ENCODE results near the gene PSMD1. TPM values are rescaled to one million over a fixed set of nuclear protein-coding genes. Genes with fewer than 3 reads are reported as not detected.

The PSMD1 gene
- total and polyA plus RNA-seq, 2 of the 8 experiments (the other 6 are each of a cell fraction or from before 2014, with no cell fraction given), result 179 to 272 TPM

DNA sequence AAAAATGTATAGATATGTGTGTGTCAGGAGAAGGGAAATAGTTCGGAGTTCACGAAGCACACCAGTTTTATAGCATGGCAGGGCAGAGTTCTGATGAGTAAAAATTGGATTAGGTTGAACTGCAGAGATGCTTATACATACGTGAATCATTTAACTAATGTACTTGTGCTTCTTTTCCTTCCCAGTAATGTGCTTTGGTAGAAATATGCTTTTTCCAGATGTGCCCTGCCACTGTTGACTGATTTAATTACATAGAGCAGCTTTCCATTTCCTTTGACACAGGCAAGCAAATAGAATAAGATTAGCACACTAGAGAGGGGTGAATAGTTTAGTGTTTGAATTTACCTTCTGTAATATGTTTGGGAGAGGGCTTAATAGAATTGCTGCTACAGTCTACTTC, 112.8 kb downstream of the PSMD1 start:
- ChIA-PET POLR2A (ENCODE audit: partially characterized antibody) (interaction anchor here (0.9 kb wide), 1 partner anchor 9 kb away, joined by 3 read pairs; no protein-coding TSS in a partner anchor), CTCF (ENCODE audit: partially characterized antibody) (interaction anchor here (1.0 kb wide), 1 partner anchor 213 kb away, joined by 3 read pairs; no protein-coding TSS in a partner anchor)

More for the DNA sequence above, 112.8 kb downstream of the PSMD1 start:
- Histone ChIP-seq H3K79me2 (ENCODE audit: control insufficient read depth in 1 of 2, insufficient read depth in 2 of 2, low read length in 2 of 2) (no peaks in the 10 kb centered on the region), H3K27ac (ENCODE audit: low read depth, low read length) (no peak overlapping the region), H3K79me1 (ENCODE audit: low read depth, low read length) (no peaks in the 10 kb centered on the region), H2AK5ac (ENCODE audit: low read depth, low read length) (no peak overlapping the region), H4K20me1 (replicated peaks in 1 of 2; ENCODE audit: control insufficient read depth in 1 of 2, insufficient read depth in 2 of 2, low read length in 2 of 2) (no peaks in the 10 kb centered on the region), H3K9ac (replicated peaks in 1 of 4; ENCODE audit: extremely low read depth in 1 of 4, low read depth in 3 of 4, low read length in 3 of 4) (no peak overlapping the region; a peak in 1 of 7 replicates), H3K56ac (replicated peaks; ENCODE audit: insufficient read length, low read depth, low read length) (no peak overlapping the region), H3K4me2 (ENCODE audit: insufficient read depth in 1 of 2, low read depth in 2 of 2, low read length in 2 of 2) (no peak overlapping the region), H4K8ac (ENCODE audit: extremely low read depth, insufficient read depth, low read length) (no peak overlapping the region), H2BK12ac (ENCODE audit: low read depth, low read length) (no peak overlapping the region), H3K36me3 (ENCODE audit: control insufficient read depth in 2 of 4, insufficient read depth in 4 of 4, low read length in 3 of 4) (peaks cover 10 to 61% (median 43%) of the 10 kb centered on the region in 4 experiments), H3K4ac (replicated peaks; ENCODE audit: insufficient read length, low read depth, low read length) (no peak overlapping the region), H3K4me3 (ENCODE audit: extremely low read depth in 1 of 4, insufficient read depth in 2 of 4, low read depth in 3 of 4, low read length in 4 of 4) (no peak overlapping the region), H4K5ac (ENCODE audit: insufficient read length, low read depth, low read length) (no peak overlapping the region), H3K18ac (ENCODE audit: extremely low read depth, low read length) (no peak overlapping the region), H3K14ac (ENCODE audit: insufficient read length) (no peak overlapping the region), H4K91ac (replicated peaks; ENCODE audit: insufficient read length, low read length) (no peak overlapping the region), H2BK5ac (ENCODE audit: low read depth, low read length) (no peak overlapping the region), H2AFZ (ENCODE audit: low read length) (no peak overlapping the region), H2BK20ac (ENCODE audit: low read length) (no peak overlapping the region), H3K9me3 (ENCODE audit: insufficient read depth in 2 of 2, low read depth in 1 of 2, low read length in 1 of 2) (no peaks in the 10 kb centered on the region), H3K23me2 (ENCODE audit: low read depth, low read length) (no peaks in the 10 kb centered on the region), H3K27me3 (replicated peaks in 1 of 4; ENCODE audit: control insufficient read depth in 3 of 4, extremely low read depth in 1 of 4, insufficient read depth in 3 of 4, low read length in 3 of 4) (no peaks in the 10 kb centered on the region), H2BK15ac (ENCODE audit: low read length) (no peak overlapping the region), H3K4me1 (replicated peaks in 1 of 4; ENCODE audit: control insufficient read depth in 3 of 4, insufficient read depth in 4 of 4, low read length in 3 of 4) (no peaks in the 10 kb centered on the region), H3K23ac (ENCODE audit: insufficient read length) (no peak overlapping the region), H2BK120ac (replicated peaks; ENCODE audit: low read depth, low read length) (no peak overlapping the region)
- FAIRE-seq (no peak), DNase-seq (ENCODE audit: low read depth in 1 of 2, low spot score in 2 of 2) (no peak)
- TF ChIP-seq MAFK (IDR thresholded peaks at IDR 0.05; ENCODE audit: low read depth, low read length) (no peak), CEBPB (IDR thresholded peaks at IDR 0.05; ENCODE audit: low read depth, low read length) (no peak), SP2 (IDR thresholded peaks at IDR 0.05; ENCODE audit: low read length) (no peak), SIX5 (IDR thresholded peaks at IDR 0.05; ENCODE audit: low read depth, low read length) (no peak), SP1 (IDR thresholded peaks at IDR 0.05; ENCODE audit: low read depth, low read length) (no peak), RXRA (IDR thresholded peaks at IDR 0.05; ENCODE audit: insufficient read depth, low read depth, low read length) (no peak), PHF8 (conservative IDR thresholded peaks at IDR 0.05; ENCODE audit: low read depth, low read length) (no peak), CTBP2 (IDR thresholded peaks at IDR 0.05; ENCODE audit: borderline replicate concordance, insufficient read depth, insufficient read length, low read length) (no peak), GTF2F1 (IDR thresholded peaks at IDR 0.05; ENCODE audit: borderline replicate concordance, low read depth, low read length) (no peak), NRF1 (IDR thresholded peaks at IDR 0.05; ENCODE audit: low read depth, low read length) (no peak), NANOG (IDR thresholded peaks at IDR 0.05; ENCODE audit: insufficient read depth, low read depth, low read length, poor library complexity, severe bottlenecking) (no peak), SRF (IDR thresholded peaks at IDR 0.05; ENCODE audit: low read depth, low read length) (no peak)
- TF ChIP-seq, protein P1, sequence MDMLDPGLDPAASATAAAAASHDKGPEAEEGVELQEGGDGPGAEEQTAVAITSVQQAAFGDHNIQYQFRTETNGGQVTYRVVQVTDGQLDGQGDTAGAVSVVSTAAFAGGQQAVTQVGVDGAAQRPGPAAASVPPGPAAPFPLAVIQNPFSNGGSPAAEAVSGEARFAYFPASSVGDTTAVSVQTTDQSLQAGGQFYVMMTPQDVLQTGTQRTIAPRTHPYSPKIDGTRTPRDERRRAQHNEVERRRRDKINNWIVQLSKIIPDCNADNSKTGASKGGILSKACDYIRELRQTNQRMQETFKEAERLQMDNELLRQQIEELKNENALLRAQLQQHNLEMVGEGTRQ (IDR thresholded peaks at IDR 0.05; ENCODE audit: low read length), result no peak
- 64% methylated on average over 3 of the region's 3 CpGs; no CpG with 5 or more reads in 1 of the 2 experiments for WGBS, 2 experiments (ENCODE audit: extremely low coverage in 1 of 2, insufficient coverage in 1 of 2, insufficient read length in 1 of 2, insufficient replicate concordance in 2 of 2, low coverage in 1 of 2, low lambda C conversion rate in 2 of 2, missing lambda C conversion rate in 1 of 2)
